ENCODE measurements around the gene ADAMTS6. TPM values are rescaled to one million over a fixed set of nuclear protein-coding genes. Genes with fewer than 3 reads are reported as not detected.
A peak's percentile ranks its signal among the peaks of the same experiment; 100 is the strongest.

ADAMTS6 gene
- total and polyA plus RNA-seq, 2 of the 13 experiments (the other 11 are each of a cell fraction or from before 2014, with no cell fraction given): 3.1 to 8.2 TPM

DNA sequence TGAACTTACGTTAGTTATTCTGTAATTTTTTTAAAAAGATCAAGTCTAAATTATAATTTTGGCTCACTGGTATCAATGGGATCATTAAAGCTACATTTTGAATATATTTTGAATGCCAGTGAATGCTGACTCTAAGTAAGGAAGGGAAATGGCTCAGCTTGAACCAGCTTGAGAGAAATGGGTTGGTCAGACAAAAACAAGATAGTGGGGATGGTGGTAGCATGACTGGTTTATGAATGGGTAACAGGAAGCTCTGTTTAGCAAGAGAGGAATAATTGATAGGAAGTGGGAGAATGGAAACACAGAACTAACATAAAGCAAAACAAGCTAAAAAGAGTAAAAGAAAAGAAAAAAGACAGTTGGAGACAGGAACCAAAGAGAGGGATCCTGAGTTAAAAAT, 220.2 kb downstream of the ADAMTS6 start:
- no peak overlapping the region for H3K4me3 ChIP-seq (replicated peaks in 1 of 3; ENCODE audit: insufficient read depth in 1 of 3, low read depth in 2 of 3, low read length in 3 of 3)
- BruUV-seq (replicated peaks): no TSS peak
- CTCF ChIA-PET (ENCODE audit: low intra/inter-chr PET ratio, low total read pairs): no interaction called here

GRCh38 chr5:65255294-65255693, 226.4 kb downstream of the ADAMTS6 start:
- Histone ChIP-seq H3K4me3 (replicated peaks in 1 of 3; ENCODE audit: insufficient read depth in 1 of 3, low read depth in 2 of 3, low read length in 3 of 3) (no peak overlapping the region), H3K27me3 (ENCODE audit: control insufficient read depth in 1 of 2, insufficient read depth in 2 of 2, low read length in 2 of 2) (no peaks in the 10 kb centered on the region), H2AFZ (ENCODE audit: low read length) (no peak overlapping the region), H3K4me1 (ENCODE audit: insufficient read depth, low read length) (no peaks in the 10 kb centered on the region), H3K79me2 (ENCODE audit: insufficient read depth, low read length) (no peaks in the 10 kb centered on the region), H3K36me3 (replicated peaks in 1 of 2; ENCODE audit: control insufficient read depth in 1 of 2, insufficient read depth in 2 of 2, low read length in 2 of 2) (no peaks in the 10 kb centered on the region), H3K9ac (ENCODE audit: insufficient read depth, low read depth, low read length) (no peak overlapping the region), H3K9me3 (ENCODE audit: low read length) (no peaks in the 10 kb centered on the region), H3K27ac (ENCODE audit: extremely low read length, insufficient read depth, low read length) (no peak overlapping the region), H4K20me1 (ENCODE audit: insufficient read depth, low read length) (no peaks in the 10 kb centered on the region), H3K4me2 (ENCODE audit: low read depth, low read length) (no peak overlapping the region)
- no peak for DNase-seq (ENCODE audit: low spot score)
- no TSS peak for BruUV-seq (replicated peaks)
- intact Hi-C loops (cut with micrococcal nuclease; ENCODE audit: unreplicated experiment) (no loop called here), in situ Hi-C loops (cut with HindIII; ENCODE audit: extremely low pct_ligation_motif_present, low pct_unique_long_range_greater_than_20kb) (no loop called here)
- CTCF ChIA-PET (ENCODE audit: low intra/inter-chr PET ratio, low total read pairs): no interaction called here
- FAIRE-seq: no peak
- ATAC-seq: no peak
- POLR2A ChIA-PET: no interaction called here
- TF ChIP-seq ATF7 (IDR thresholded peaks at IDR 0.05): 0 out of 2 replicates have a peak, but pooled peaks have one; percentile 4
- no peak for TF ChIP-seq ATF7 (CRISPR knock-in tag; IDR thresholded peaks at IDR 0.05)
- no peak for TF ChIP-seq ARNTL (CRISPR knock-in tag; IDR thresholded peaks at IDR 0.05)
- TF ChIP-seq CEBPG (CRISPR knock-in tag; IDR thresholded peaks at IDR 0.05): 0 out of 2 replicates have a peak, but pooled peaks have one; percentile 8
- WGBS (ENCODE audit: low lambda C conversion rate): 37% methylated on average over 3 of the region's 3 CpGs

More for the DNA sequence above, 220.2 kb downstream of the ADAMTS6 start:
- H4K20me1 ChIP-seq (ENCODE audit: insufficient read depth, low read length): no peaks in the 10 kb centered on the region
- no peak overlapping the region for H2AFZ ChIP-seq (ENCODE audit: low read length)
- no peaks in the 10 kb centered on the region for H3K9me3 ChIP-seq (ENCODE audit: low read length)
- no peak overlapping the region for H3K27ac ChIP-seq (ENCODE audit: extremely low read length, insufficient read depth, low read length)
- ATAC-seq (no peak), FAIRE-seq (no peak), DNase-seq (ENCODE audit: low spot score) (no peak)
- H3K4me1 ChIP-seq (ENCODE audit: insufficient read depth, low read length): no peaks in the 10 kb centered on the region
- intact Hi-C loops (cut with micrococcal nuclease; ENCODE audit: unreplicated experiment): no loop called here
- 52% methylated on average over 1 of the region's 1 CpG for WGBS (ENCODE audit: low lambda C conversion rate)
- H3K27me3 ChIP-seq (ENCODE audit: control insufficient read depth in 1 of 2, insufficient read depth in 2 of 2, low read length in 2 of 2): no peaks in the 10 kb centered on the region
- no peaks in the 10 kb centered on the region for H3K36me3 ChIP-seq (replicated peaks in 1 of 2; ENCODE audit: control insufficient read depth in 1 of 2, insufficient read depth in 2 of 2, low read length in 2 of 2)
- TF ChIP-seq ETS1 (CRISPR knock-in tag; IDR thresholded peaks at IDR 0.05): no peak
- no peak for TF ChIP-seq ZNF543 (CRISPR knock-in tag; IDR thresholded peaks at IDR 0.05)
- no peak for TF ChIP-seq MAFF (IDR thresholded peaks at IDR 0.05; ENCODE audit: low read depth, low read length)
- TF ChIP-seq, protein P1, sequence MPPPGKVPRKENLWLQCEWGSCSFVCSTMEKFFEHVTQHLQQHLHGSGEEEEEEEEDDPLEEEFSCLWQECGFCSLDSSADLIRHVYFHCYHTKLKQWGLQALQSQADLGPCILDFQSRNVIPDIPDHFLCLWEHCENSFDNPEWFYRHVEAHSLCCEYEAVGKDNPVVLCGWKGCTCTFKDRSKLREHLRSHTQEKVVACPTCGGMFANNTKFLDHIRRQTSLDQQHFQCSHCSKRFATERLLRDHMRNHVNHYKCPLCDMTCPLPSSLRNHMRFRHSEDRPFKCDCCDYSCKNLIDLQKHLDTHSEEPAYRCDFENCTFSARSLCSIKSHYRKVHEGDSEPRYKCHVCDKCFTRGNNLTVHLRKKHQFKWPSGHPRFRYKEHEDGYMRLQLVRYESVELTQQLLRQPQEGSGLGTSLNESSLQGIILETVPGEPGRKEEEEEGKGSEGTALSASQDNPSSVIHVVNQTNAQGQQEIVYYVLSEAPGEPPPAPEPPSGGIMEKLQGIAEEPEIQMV (CRISPR knock-in tag; IDR thresholded peaks at IDR 0.05; ENCODE audit: low read depth): no peak
- TF ChIP-seq KDM5B (CRISPR knock-in tag; IDR thresholded peaks at IDR 0.05; ENCODE audit: borderline replicate concordance): no peak
- no peak for TF ChIP-seq ZNF234 (CRISPR knock-in tag; conservative IDR thresholded peaks at IDR 0.05)
- TF ChIP-seq KMT2A (CRISPR knock-in tag; IDR thresholded peaks at IDR 0.05): no peak
- no peak overlapping the region for H3K9ac ChIP-seq (ENCODE audit: insufficient read depth, low read depth, low read length)
- POLR2A ChIA-PET: no interaction called here
- H3K4me2 ChIP-seq (ENCODE audit: low read depth, low read length): no peak overlapping the region
- no peaks in the 10 kb centered on the region for H3K79me2 ChIP-seq (ENCODE audit: insufficient read depth, low read length)
- in situ Hi-C loops (cut with HindIII; ENCODE audit: extremely low pct_ligation_motif_present, low pct_unique_long_range_greater_than_20kb): no loop called here
